ENCODE results near the gene MOCS1.

MOCS1 gene

GRCh38 chr6:39910164-39910563 is 24.1 kb downstream of the MOCS1 start:
- Mint-ChIP-seq H3K9me3 (no peaks in the 10 kb centered on the region), H3K27me3 (peaks cover 6 to 9% of the 10 kb centered on the region in 2 donors), H3K27ac (no peak overlapping the region), H3K4me3 (no peak overlapping the region), H3K36me3 (no peaks in the 10 kb centered on the region), H3K4me1 (no peaks in the 10 kb centered on the region)
- DNase-seq (no peak), ATAC-seq (replicated peaks) (no peak)

DNA sequence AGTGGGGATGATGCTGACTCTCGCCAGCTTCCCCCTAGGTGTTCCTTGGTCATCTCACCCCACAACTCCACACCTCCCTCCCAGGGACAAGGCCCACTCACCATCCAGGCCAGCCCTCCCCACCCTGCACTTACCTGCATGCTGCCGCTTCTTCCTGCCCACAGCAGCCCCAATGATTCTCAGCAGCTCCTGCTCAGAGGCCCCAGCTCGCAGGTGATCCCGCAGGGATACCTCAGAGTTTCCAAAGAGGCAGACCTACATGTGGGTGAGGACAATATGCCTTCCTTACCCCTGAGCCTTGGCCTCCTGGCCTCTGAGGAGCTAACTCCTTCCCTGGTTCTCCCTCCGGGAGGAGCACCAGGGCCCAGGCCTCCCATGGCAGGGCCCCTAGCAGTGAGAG is 24.6 kb downstream of the MOCS1 start:
- Mint-ChIP-seq H3K4me1 (no peaks in the 10 kb centered on the region), H3K9me3 (no peaks in the 10 kb centered on the region), H3K27ac (no peak overlapping the region), H3K36me3 (no peaks in the 10 kb centered on the region), H3K27me3 (peaks cover 5 to 9% of the 10 kb centered on the region in 2 donors), H3K4me3 (no peak overlapping the region)
- DNase-seq, result no peak
- ATAC-seq (replicated peaks), result no peak

DNA sequence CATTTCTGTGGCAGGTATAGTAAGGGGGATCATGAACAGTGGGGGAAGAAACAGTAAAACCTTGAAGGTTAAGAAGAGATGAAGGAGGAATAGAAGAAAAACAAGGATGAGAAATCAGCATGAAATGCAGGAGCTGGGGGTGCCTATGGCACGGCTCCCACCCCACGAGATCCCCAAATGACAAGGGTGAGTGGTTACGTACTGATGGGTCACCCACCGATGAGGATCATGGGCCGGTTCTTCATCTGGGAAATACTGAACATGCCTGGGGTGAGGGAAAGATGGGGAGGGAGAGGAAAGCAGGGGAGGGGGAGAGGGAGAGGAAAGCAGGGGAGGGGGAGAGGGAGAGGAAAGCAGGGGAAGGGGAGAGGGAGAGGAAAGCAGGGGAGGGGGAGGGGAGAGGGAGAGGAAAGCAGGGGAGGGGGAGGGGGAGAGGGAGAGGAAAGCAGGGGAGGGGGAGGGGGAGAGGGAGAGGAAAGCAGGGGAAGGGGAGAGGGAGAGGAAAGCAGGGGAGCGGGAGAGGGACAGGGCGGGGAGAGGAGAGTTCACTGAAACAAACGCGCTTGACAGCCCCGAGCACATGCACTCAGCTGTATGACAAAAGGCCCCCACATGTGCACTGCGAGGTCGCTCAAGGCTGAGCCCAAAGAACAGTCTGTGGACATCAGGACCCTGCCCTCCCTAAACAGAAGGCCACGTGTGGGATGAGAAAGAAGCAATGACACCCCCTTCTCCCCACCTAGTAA is 25.3 kb downstream of the MOCS1 start:
- no peaks in the 10 kb centered on the region for H3K9me3 Mint-ChIP-seq
- no peaks in the 10 kb centered on the region for H3K4me1 Mint-ChIP-seq
- no peak overlapping the region for H3K27ac Mint-ChIP-seq
- H3K27me3 Mint-ChIP-seq, result peaks cover 7 to 9% of the 10 kb centered on the region in 2 donors
- no peaks in the 10 kb centered on the region for H3K36me3 Mint-ChIP-seq
- H3K4me3 Mint-ChIP-seq, result no peak overlapping the region
- ATAC-seq (replicated peaks) (no peak), DNase-seq (no peak)

GRCh38 chr6:39907871-39908575 is 26.2 kb downstream of the MOCS1 start:
- Mint-ChIP-seq H3K4me1 (no peaks in the 10 kb centered on the region), H3K36me3 (no peaks in the 10 kb centered on the region), H3K9me3 (no peaks in the 10 kb centered on the region), H3K27me3 (peaks cover 7 to 16% of the 10 kb centered on the region in 2 donors), H3K4me3 (no peak overlapping the region), H3K27ac (no peak overlapping the region)
- no peak for ATAC-seq (replicated peaks)
- DNase-seq, result no peak

GRCh38 chr6:39906318-39906761 is 27.9 kb downstream of the MOCS1 start:
- Mint-ChIP-seq H3K27me3 (peaks cover 10 to 30% of the 10 kb centered on the region in 2 donors), H3K9me3 (no peaks in the 10 kb centered on the region), H3K4me1 (no peaks in the 10 kb centered on the region), H3K36me3 (no peaks in the 10 kb centered on the region), H3K4me3 (no peak overlapping the region), H3K27ac (no peak overlapping the region)
- DNase-seq, result no peak
- no peak for ATAC-seq (replicated peaks)

DNA sequence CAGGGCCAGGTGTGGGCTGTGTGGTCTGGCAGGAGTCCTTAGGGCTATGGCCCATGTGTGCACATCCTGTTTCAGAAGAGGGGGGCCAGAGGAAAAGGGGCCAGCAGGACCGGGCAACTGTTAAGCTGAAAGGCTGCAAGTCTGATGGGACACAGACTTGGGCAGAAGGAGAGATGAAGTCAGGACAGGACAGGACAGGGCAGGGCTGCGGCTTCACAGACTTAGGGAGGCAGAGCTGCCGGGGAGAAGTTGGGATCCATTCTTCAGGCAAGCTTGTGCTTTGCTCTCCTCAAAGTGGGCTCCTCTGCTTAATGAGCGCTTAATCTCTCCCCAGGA is 28.7 kb downstream of the MOCS1 start:
- H3K27me3 Mint-ChIP-seq, result peaks cover 14 to 33% of the 10 kb centered on the region in 2 donors
- H3K4me1 Mint-ChIP-seq, result no peaks in the 10 kb centered on the region
- H3K9me3 Mint-ChIP-seq, result no peaks in the 10 kb centered on the region
- no peak overlapping the region for H3K27ac Mint-ChIP-seq
- ATAC-seq (replicated peaks) (no peak), DNase-seq (no peak)
- no peaks in the 10 kb centered on the region for H3K36me3 Mint-ChIP-seq
- no peak overlapping the region for H3K4me3 Mint-ChIP-seq

DNA sequence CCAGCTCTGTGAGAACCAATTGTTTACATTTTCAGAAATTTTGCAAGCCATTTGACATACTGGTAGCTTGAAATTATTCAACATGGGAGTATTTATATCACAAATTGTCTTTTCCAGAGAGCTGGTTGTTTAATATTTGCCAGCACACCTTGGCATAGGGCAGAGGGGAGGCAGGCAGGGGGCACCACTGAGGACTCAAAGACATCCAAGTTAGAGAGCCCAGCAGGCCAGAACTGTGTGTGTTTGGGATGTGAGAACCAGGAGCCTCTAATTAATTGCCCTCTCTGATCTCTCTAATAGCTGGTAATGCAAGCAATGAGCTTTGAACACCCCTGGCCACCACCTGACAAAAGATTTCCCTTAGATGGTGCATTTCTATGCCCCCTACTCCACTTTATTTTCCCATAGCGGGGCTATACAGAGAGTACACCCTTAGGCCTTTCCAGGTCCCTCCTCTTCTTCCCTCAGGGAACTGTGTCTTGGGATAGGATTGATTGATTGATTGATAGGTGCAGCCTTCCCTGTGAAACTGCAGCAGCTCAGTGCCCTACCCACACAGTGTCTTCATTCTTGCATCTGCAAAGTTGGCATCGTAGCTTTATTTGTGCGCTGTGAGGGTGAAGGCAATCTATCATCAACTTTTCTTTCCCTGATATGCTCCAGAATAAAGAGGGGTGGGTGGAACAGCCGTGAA is 29.2 kb downstream of the MOCS1 start:
- H3K36me3 Mint-ChIP-seq, result no peaks in the 10 kb centered on the region
- H3K27ac Mint-ChIP-seq, result no peak overlapping the region
- H3K4me1 Mint-ChIP-seq, result no peaks in the 10 kb centered on the region
- H3K4me3 Mint-ChIP-seq, result no peak overlapping the region
- DNase-seq, result no peak
- peaks cover 14 to 33% of the 10 kb centered on the region in 2 donors for H3K27me3 Mint-ChIP-seq
- no peak for ATAC-seq (replicated peaks)
- H3K9me3 Mint-ChIP-seq, result no peaks in the 10 kb centered on the region

- Mint-ChIP-seq H3K4me3 (no peak overlapping the region), H3K27me3 (peaks cover 17 to 39% of the 10 kb centered on the region in 2 donors), H3K36me3 (no peaks in the 10 kb centered on the region), H3K27ac (no peak overlapping the region), H3K9me3 (no peaks in the 10 kb centered on the region), H3K4me1 (no peaks in the 10 kb centered on the region)
- ATAC-seq (replicated peaks) (no peak), DNase-seq (no peak)
Observed at GRCh38 chr6:39903656-39904055, 30.6 kb downstream of the MOCS1 start.

DNA sequence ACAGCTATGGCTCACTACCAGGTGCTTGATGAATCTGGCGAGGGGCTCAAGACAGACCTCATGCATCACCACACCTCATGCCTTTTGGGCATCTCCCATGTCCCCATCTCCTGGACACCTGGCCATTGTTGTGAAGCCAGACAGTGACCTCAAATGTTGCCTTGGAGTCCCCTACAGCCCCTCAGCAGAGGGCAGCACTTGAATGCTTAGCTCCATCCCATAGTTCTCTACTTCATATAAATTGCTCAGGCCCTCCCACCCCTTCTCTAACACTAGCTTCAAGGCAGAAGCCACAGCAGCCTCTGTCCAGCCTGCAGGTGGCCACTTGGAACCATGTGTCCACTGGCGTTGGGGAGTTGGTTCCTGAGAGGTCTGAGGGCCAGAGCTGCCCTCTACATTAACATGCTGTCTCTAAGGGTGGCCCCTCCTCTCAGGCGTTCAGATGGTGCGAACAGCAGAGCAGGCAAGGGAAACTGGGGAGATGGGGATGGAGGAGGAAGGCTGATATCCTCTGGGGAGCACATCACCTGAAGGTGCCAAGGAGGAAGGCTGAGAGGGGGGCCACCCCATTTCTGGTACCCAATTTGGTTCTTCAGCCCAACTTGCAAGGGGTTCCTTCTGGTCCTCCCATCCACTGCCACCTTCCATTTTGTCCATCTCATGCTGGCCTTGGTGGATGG is 31.3 kb downstream of the MOCS1 start:
- DNase-seq (no peak), ATAC-seq (replicated peaks) (no peak)
- Mint-ChIP-seq H3K4me1 (peaks cover 2 to 4% of the 10 kb centered on the region in 2 donors), H3K36me3 (no peaks in the 10 kb centered on the region), H3K9me3 (no peaks in the 10 kb centered on the region), H3K4me3 (no peak overlapping the region), H3K27ac (no peak overlapping the region), H3K27me3 (peaks cover 15 to 43% of the 10 kb centered on the region in 2 donors)

DNA sequence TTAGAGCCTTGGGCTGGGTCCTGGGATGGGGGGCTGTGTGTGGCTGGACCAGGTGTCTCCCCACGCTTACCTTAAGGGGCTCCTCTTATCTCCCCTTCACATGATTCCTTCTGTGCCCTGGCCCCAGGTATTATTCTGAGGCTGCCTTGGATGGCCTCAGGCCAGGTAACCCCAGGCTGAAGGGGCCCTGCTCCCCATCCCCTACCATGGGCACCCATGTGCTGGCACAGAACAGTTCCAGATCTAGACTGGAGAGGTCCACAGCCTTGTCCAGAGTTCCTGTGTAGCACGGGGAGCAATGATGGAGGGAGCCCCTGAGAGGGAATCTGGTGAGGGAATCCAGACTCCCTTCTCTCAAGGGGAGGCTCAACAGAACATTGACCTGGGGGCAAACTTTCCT is 32.1 kb downstream of the MOCS1 start:
- Mint-ChIP-seq H3K4me1 (peaks cover 8 to 11% of the 10 kb centered on the region in 2 donors), H3K9me3 (no peaks in the 10 kb centered on the region), H3K36me3 (no peaks in the 10 kb centered on the region), H3K4me3 (no peak overlapping the region), H3K27me3 (peaks cover 17 to 50% of the 10 kb centered on the region in 2 donors), H3K27ac (no peak overlapping the region)
- DNase-seq, result no peak
- ATAC-seq (replicated peaks), result no peak

- ATAC-seq (replicated peaks) (no peak), DNase-seq (no peak)
- no peaks in the 10 kb centered on the region for H3K36me3 Mint-ChIP-seq
- H3K9me3 Mint-ChIP-seq, result no peaks in the 10 kb centered on the region
- H3K27me3 Mint-ChIP-seq, result peaks cover 19 to 48% of the 10 kb centered on the region in 2 donors
- no peak overlapping the region for H3K4me3 Mint-ChIP-seq
- H3K27ac Mint-ChIP-seq, result no peak overlapping the region
- peaks cover 8 to 11% of the 10 kb centered on the region in 2 donors for H3K4me1 Mint-ChIP-seq
Observed at GRCh38 chr6:39901670-39902069, 32.6 kb downstream of the MOCS1 start.

GRCh38 chr6:39901116-39901655 is 33.1 kb downstream of the MOCS1 start:
- Mint-ChIP-seq H3K36me3 (no peaks in the 10 kb centered on the region), H3K4me3 (no peak overlapping the region), H3K4me1 (peaks cover 8 to 11% of the 10 kb centered on the region in 2 donors), H3K27ac (no peak overlapping the region), H3K9me3 (no peaks in the 10 kb centered on the region), H3K27me3 (peaks cover 19 to 44% of the 10 kb centered on the region in 2 donors)
- no peak for DNase-seq
- ATAC-seq (replicated peaks), result no peak

DNA sequence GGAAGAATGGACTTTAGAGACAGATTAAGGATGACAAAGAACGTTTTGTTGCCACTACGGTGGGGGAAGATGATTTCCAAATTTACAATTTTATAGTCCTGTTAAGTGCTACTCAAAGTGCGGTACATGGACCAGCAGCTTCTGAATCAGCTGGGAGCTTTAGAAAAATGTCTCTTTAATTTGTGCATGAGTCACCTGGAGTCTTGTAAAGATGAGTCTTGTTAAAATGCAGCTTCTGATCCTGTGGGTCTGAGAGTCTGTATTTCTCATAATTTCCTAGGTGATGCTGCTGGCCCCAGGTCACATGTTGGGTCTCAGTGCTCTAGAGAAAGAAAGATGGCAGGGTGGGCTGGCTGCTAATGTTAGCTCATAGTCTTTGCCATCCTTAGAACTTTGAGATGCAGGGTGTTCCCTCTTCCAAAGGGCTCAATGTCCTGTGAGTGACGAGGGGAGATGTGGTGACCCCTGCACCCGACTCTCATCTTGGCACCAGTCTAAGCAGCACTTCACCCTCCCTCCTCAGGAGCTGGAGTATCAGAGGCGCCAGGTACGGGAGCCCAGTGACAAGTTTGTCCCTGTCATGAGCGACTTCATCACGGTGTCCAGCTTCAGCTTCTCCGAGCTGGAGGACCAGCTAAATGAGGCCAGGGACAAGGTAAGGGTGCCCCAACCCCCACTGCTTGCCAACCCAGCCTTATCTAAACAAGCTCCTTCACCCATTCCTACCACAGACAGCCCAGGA is 34.5 kb downstream of the MOCS1 start:
- Mint-ChIP-seq H3K27me3 (peaks cover 17 to 43% of the 10 kb centered on the region in 2 donors), H3K36me3 (no peaks in the 10 kb centered on the region), H3K27ac (no peak overlapping the region), H3K4me1 (peaks cover 8 to 13% of the 10 kb centered on the region in 2 donors), H3K4me3 (no peak overlapping the region), H3K9me3 (no peaks in the 10 kb centered on the region)
- no peak for DNase-seq
- ATAC-seq (replicated peaks), result no peak

All from stimulated activated naive B cell treated with anti-CD40 and anti-IgM and Interleukin-4, amounts not matched to agents 10 μg/mL and 1 μg/mL and 100 μg/mL, for 72 hours (primary cell).